ENCODE results near the gene UPF2. TPM values are rescaled to one million over a fixed set of nuclear protein-coding genes. Genes with fewer than 3 reads are reported as not detected.
A peak's percentile ranks its signal among the peaks of the same experiment; 100 is the strongest.

UPF2 gene, protein sequence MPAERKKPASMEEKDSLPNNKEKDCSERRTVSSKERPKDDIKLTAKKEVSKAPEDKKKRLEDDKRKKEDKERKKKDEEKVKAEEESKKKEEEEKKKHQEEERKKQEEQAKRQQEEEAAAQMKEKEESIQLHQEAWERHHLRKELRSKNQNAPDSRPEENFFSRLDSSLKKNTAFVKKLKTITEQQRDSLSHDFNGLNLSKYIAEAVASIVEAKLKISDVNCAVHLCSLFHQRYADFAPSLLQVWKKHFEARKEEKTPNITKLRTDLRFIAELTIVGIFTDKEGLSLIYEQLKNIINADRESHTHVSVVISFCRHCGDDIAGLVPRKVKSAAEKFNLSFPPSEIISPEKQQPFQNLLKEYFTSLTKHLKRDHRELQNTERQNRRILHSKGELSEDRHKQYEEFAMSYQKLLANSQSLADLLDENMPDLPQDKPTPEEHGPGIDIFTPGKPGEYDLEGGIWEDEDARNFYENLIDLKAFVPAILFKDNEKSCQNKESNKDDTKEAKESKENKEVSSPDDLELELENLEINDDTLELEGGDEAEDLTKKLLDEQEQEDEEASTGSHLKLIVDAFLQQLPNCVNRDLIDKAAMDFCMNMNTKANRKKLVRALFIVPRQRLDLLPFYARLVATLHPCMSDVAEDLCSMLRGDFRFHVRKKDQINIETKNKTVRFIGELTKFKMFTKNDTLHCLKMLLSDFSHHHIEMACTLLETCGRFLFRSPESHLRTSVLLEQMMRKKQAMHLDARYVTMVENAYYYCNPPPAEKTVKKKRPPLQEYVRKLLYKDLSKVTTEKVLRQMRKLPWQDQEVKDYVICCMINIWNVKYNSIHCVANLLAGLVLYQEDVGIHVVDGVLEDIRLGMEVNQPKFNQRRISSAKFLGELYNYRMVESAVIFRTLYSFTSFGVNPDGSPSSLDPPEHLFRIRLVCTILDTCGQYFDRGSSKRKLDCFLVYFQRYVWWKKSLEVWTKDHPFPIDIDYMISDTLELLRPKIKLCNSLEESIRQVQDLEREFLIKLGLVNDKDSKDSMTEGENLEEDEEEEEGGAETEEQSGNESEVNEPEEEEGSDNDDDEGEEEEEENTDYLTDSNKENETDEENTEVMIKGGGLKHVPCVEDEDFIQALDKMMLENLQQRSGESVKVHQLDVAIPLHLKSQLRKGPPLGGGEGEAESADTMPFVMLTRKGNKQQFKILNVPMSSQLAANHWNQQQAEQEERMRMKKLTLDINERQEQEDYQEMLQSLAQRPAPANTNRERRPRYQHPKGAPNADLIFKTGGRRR
- total RNA-seq (2021): 27.3 and 30.6 TPM in 2 replicates
- percentile 83 among the genes with signal in this experiment for Bru-seq, nascent RNA
- BruChase-seq, experiment 1, labeled RNA remaining after a 2-hour chase: percentile 81 among the genes with signal in this experiment
- BruChase-seq, experiment 2, labeled RNA remaining after a 6-hour chase: percentile 81 among the genes with signal in this experiment
- long read RNA-seq, full-length matches to known transcripts: 31 of 37 reads
- long read RNA-seq, partial matches to known transcripts: 5 of 37 reads
- long read RNA-seq, other reads (novel, unspliced or antisense): 1 of 37 reads

DNA sequence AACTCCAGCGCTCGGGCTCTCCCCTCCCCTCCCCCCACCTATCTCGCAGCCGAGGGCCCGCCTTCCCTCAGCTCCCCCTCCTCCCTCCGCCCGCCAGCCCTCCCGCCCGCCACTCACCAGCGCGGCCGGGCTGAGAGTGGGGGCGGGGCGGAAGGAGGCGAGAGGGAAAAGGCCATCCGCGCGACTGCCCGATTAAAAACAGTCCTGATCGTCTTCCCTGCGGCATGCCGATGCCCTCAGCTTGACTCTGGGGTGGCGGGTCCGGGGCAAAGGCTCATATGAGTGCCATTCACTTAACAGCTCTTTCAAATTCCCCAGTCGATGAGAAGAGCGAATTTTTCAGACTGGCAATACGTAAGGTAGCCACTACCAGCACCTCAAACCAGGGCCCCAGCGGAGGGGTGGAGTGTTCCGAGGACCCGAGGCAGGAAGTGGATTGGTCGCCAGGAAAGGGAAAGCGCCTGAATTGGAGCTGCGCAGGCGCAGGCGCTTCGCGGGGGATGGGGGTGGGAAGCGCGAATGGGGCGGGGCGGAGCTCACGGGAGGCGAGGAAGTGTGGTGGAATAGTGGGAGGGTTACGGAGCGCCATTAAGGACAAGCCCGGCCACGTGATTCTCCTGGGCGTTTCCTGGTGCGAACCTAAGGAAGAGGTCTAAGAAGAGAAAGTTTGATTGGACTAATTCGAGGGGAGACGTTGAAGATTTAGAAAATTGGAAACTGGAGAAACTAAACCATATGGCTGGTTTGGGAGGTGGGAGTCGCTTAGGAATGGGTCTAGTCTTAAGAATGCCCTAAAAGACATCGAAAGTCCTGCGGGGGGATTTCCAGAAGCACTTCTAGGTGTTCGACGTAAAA lies at the start of gene UPF2:
Gene UPF2 (minus strand): TSS at position 13 of the 855 bp plus-strand sequence. CDS start 7,386 bp downstream, outside the sequence.
- Histone ChIP-seq H3K9me3 (ENCODE audit: low read depth, low read length, poor library complexity, severe bottlenecking) (no peaks in the 10 kb centered on the region), H3K36me3 (ENCODE audit: insufficient read depth, low read length, poor library complexity, severe bottlenecking) (no peaks in the 10 kb centered on the region), H3K4me1 (ENCODE audit: insufficient read depth, low read length, poor library complexity, severe bottlenecking) (peaks cover 14% of the 10 kb centered on the region), H3K27me3 (replicated peaks; ENCODE audit: insufficient read depth, low read depth, low read length, poor library complexity) (no peaks in the 10 kb centered on the region), H3K4me3 (ENCODE audit: low read depth, low read length, poor library complexity, severe bottlenecking) (peak within 1 kb of the TSS; percentile 99), H3K27ac (ENCODE audit: low read depth, low read length, poor library complexity, severe bottlenecking) (peak within 1 kb of the TSS; percentile 100)
- ChIA-PET CTCF (interaction anchor here (0.6 kb wide), 1 partner anchor 57 kb away, joined by 6 read pairs; no protein-coding TSS in a partner anchor), POLR2A (ENCODE audit: low non-redundant PET) (no interaction called here)
- peak; percentile 99 for DNase-seq (ENCODE audit: low spot score)
- intact Hi-C loops (cut with micrococcal nuclease; ENCODE audit: unreplicated experiment): no loop called here
- TF ChIP-seq, protein P1, sequence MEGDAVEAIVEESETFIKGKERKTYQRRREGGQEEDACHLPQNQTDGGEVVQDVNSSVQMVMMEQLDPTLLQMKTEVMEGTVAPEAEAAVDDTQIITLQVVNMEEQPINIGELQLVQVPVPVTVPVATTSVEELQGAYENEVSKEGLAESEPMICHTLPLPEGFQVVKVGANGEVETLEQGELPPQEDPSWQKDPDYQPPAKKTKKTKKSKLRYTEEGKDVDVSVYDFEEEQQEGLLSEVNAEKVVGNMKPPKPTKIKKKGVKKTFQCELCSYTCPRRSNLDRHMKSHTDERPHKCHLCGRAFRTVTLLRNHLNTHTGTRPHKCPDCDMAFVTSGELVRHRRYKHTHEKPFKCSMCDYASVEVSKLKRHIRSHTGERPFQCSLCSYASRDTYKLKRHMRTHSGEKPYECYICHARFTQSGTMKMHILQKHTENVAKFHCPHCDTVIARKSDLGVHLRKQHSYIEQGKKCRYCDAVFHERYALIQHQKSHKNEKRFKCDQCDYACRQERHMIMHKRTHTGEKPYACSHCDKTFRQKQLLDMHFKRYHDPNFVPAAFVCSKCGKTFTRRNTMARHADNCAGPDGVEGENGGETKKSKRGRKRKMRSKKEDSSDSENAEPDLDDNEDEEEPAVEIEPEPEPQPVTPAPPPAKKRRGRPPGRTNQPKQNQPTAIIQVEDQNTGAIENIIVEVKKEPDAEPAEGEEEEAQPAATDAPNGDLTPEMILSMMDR (conservative IDR thresholded peaks at IDR 0.05; ENCODE audit: low read depth, low read length): no peak
- no TSS peak for BruUV-seq (replicated peaks)

DNA sequence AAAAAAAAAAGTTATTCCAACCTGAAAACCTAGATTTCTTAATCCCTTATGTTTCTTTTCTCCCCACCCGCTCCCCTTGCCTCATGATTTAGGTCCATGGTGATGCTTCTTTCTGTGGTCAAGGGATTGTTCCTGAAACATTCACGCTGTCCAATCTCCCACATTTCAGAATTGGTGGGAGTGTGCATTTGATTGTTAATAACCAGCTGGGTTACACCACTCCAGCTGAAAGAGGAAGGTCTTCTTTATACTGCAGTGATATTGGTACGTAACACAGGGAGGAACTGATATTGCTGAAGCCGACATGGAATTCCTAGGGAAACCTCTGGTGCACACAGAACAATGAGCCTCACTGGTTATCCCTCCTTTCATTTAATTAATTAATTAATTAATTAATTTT lies 48.8 kb upstream of the UPF2 start:
- intact Hi-C loops (cut with micrococcal nuclease; ENCODE audit: unreplicated experiment): no loop called here
- no peak for DNase-seq (ENCODE audit: low spot score)
- ChIA-PET CTCF (no interaction called here), POLR2A (ENCODE audit: low non-redundant PET) (no interaction called here)
- Histone ChIP-seq H3K27ac (ENCODE audit: low read depth, low read length, poor library complexity, severe bottlenecking) (no peak overlapping the region), H3K4me1 (ENCODE audit: insufficient read depth, low read length, poor library complexity, severe bottlenecking) (no peaks in the 10 kb centered on the region), H3K9me3 (ENCODE audit: low read depth, low read length, poor library complexity, severe bottlenecking) (no peaks in the 10 kb centered on the region), H3K36me3 (ENCODE audit: insufficient read depth, low read length, poor library complexity, severe bottlenecking) (peaks cover 64% of the 10 kb centered on the region), H3K4me3 (ENCODE audit: low read depth, low read length, poor library complexity, severe bottlenecking) (no peak overlapping the region), H3K27me3 (replicated peaks; ENCODE audit: insufficient read depth, low read depth, low read length, poor library complexity) (no peaks in the 10 kb centered on the region)
- no TSS peak for BruUV-seq (replicated peaks)
- no peak for TF ChIP-seq EZH2 (IDR thresholded peaks at IDR 0.05; ENCODE audit: borderline replicate concordance, low read depth, low read length, poor library complexity, severe bottlenecking)
- TF ChIP-seq, protein P1 (conservative IDR thresholded peaks at IDR 0.05; ENCODE audit: low read depth, low read length): no peak

Data from A673 (cell line).